Measurements from ENCODE around the gene ANKAR.
"Not testable (repeated sequence)": the region's sequence is repeated elsewhere in the genome, so short reads cannot be mapped to it uniquely, and the experiment has no call there.

The ANKAR gene, protein sequence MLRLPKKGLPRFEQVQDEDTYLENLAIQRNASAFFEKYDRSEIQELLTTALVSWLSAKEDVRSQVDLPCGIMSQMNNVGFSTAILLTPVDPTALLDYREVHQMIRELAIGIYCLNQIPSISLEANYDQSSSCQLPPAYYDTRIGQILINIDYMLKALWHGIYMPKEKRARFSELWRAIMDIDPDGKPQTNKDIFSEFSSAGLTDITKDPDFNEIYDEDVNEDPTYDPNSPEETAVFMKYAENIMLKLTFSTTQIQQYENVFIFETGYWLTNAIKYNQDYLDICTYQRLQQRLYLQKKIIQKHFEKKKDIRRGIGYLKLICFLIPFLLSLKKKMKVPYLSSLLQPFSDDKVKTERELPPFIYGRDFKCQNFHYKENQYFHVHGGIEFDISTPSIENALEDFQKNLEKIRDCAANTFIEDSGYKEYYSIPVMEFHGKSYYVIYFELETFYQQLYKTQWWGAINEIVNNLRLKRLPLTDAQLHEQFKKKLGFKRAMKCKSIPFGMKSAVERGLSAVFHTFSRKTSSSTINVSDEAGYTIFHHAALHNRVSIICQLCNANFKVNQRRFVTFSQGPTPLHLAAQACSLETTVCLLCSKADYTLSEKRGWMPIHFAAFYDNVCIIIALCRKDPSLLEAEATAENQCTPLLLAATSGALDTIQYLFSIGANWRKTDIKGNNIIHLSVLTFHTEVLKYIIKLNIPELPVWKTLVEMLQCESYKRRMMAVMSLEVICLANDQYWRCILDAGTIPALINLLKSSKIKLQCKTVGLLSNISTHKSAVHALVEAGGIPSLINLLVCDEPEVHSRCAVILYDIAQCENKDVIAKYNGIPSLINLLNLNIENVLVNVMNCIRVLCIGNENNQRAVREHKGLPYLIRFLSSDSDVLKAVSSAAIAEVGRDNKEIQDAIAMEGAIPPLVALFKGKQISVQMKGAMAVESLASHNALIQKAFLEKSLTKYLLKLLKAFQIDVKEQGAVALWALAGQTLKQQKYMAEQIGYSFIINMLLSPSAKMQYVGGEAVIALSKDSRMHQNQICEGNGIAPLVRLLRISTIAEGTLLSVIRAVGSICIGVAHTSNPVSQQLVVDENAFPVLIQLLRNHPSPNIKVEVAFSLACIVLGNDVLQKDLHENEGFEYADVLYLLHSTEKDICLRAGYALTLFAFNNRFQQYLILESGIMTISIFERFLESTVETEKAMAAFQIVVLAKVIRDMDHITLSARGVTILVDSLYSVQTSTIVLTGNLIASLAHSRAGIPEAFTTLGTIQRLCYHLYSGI (N-terminal part only)

DNA sequence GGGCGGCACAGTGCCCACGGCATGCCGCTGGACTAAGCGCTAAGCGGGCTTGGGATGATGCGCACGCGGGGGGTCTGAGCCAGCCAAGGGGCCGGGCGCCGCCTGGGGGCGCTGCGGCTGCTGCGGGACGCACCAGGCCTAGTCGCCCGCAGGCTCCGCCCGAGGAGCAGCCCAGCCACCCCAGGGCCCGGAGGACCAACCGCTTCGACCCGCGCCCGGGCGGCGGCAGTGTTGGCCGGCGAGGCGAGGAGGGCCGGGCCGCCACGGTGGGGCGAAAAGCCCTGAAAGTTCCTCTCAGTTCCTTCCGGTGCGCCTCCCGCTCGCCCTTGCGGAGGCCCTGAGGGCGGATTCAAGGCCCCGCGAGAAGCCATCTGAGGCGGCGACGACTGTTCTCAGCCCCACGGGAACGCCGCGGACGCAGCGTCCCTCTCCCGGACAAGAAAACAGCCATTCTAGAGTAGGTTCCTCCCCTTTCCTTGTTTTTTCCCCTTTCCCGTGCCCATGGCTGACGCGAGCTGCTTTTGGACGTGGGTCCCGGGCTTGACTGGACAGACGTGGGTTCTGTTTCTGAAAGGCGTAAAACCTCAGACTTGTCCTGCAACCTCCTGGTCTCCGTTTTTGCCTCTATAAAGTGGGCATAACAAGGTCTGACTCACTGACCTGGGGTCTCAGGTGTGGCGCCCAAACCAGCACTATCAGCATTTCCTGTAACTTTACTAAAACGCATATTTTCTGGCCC is at the start of gene ANKAR:
Gene ANKAR, plus strand, starts transcription at position 297 of the 739 bp plus-strand sequence. CDS start 1,821 bp downstream, outside the sequence.
- DNase-seq: peak; percentile 18

DNA sequence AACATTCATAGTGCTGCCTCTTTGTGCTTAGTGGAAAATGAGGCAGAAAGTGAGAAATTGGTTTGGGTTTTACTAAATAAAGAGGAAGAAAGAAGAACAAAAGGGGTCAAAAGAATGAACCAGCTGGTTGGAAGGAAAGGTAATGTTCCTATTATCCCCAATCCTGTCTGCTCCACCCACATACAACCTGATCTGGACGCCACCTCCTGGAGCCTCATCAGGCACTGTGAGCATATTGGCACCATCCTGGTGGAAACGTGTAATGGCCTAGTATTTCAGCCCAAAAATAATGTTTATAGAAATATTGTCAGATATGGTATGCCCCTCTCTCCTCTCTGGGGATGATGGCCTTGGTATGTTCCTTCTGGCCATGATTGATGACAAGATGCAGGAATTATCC is 48.8 kb upstream of the ANKAR start:
- no peak for DNase-seq

GRCh38 chr2:189627789-189628188 is 46.7 kb upstream of the ANKAR start:
- no peak for DNase-seq

DNA sequence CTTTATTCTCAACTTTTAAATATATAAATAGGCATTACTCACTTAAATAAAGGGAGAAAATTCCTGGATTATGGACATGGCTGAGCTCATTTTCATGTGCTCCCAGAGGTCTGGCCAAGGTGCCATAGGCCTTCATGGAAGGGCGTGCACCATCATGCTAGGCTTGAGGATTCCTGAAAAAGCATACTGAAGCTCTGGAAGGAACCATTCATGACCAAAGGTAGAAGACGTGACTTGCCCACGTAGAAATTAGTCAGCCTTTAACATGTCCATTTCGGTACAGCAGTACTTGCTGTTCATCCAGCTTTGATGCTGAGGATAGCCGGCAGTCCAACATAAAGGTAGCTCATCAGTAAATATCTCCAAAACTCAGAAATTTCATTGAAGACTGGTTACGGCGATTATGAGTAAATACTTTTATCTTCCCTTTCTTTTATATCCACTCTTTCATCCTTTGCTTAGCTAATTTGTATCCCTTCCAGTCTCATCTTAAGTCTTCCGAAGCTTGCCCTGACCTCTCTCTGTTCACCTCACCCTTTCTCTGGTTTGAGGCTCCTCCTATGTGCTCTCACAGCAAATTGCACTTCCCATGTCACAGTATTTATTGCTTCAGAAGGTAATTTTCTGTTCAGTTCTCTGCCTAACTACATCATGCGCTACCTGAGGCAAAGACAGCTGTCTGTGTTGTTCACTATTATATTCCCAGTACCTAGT is 45.5 kb upstream of the ANKAR start:
- DNase-seq: no peak

DNA sequence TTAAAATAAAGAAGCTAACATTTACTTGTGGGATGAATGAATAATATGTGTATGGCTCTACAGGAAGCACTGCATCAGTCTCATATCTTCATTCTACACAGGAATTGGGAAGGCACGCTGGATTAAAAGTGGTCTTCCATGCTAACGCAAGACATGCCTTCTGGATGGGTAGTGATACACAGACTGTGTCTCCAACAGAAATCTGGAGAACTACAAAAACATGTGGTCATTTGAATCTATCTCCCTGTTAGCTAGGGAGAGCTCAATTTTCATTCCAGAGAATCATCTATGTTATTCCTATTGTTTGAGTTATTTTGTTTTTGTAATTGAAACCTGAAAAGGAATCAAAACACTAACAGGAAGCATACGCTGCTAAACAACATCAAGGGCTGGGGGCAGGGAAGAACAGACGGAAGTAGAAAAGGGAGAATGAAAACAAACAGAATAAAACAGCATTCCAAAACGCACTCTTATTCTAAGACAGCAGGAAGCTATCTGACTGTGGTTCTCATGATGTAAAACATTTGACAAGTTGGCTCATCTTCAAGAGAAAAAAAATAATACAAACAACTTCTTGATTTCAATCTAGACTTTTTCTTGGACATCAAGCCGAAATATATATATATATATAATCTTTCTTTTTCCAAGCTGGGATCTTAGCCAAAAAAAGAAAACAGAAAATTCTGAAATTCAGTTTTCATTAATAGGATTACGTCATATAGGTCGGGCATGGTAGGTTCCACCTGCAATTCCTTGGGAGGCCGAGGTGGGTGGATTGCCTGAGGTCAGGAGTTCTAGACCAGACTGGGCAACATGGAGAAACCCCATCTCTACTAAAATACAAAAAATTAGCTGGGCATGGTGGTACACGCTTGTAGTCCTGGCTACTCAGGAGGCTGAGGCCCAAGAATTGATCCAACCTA is 44.7 kb upstream of the ANKAR start:
- DNase-seq: no peak

DNA sequence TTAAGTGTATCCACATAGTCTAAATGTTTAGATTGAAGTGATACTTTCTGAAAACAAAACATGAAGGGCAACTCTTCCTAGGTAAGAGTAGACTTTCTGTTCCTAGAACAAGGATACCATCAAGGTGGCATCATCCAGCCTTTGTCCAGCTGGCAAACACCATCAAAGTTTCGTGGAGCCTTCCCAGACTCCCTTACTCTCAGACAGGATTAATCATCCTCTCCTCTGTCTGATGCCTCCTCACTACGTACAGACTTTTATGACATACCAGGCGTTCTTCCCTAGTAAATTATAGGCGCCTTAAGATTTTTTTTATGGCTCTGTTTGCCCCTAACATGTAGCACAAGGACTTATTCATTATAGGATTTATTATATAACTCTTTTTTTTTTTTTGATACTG is 42.6 kb upstream of the ANKAR start:
- no peak for DNase-seq

GRCh38 chr2:189633392-189633811 is 41.1 kb upstream of the ANKAR start:
- no peak for DNase-seq

GRCh38 chr2:189635353-189635752 is 39.1 kb upstream of the ANKAR start:
- no peak for DNase-seq

DNA sequence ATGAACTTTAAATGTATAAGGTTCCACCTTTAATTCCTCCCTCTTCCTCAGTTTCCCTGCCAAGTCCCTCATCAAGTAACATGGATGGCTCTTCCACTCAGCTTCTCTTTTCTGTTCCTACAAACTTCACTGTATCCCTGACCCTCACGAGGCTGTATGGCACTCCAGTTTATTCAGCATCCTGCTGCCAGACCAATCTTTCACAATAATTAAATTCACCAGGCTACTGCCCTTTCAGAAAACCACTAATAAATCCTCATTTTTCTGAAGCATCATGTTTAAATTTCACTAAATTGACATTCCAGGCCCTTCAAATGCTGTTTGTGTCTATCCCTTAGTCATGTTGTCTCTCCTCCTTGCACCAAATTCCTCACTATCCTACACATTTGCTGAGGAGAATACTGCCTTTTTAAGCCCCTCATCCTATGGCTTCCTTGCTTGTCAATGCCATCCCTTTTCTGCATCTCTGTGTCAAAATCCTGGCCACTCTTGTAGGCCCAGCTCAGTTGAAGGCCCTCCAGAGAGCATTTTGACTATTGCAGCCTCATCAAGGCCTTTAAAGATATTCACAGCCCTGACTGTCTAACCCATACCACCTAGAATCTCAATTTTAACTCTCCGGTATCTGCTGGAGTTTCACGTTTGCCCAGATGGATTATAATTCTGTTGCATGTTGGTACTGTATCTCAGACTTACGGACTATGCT is 36.0 kb upstream of the ANKAR start:
- DNase-seq: no peak

GRCh38 chr2:189639007-189639609 is 35.4 kb upstream of the ANKAR start:
- DNase-seq: no peak

DNA sequence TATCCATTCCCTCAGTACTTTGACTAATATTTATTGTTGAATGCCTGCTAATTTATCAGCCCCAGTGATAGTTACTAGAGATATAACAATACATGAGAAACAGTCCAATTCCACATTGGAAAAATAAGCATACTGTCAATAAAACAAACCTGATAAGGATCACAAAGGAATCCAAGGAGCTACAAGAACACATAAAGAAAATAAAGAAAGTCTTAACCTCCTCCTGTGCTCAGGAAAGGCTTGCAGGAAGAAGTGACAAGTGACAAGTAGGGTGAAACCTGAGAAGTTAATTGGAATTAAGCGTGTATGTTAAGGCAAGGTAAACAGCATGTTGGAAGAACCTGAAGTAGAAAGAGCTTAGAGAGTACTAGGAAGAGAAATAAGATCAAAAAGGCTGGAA is 33.5 kb upstream of the ANKAR start:
- DNase-seq: no peak

DNA sequence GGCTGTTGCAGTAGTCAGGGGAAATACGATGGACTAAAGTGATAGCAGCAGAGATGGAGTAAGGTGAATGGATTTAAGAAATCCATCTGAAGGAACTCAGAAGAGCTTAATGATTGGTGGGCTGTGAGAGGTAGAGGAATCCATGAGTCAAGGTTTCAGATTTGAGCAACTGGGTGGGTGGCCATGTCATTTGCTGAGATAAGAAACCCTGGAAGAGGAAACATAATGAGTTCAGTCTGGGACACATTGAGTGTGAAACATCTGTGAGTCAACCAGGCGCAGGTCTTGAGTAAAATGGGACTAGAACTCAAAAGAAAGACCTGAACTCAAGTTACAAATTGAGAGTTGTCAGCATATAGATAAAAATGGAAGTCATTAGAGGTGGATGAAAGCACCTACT is 32.9 kb upstream of the ANKAR start:
- no peak for DNase-seq

DNA sequence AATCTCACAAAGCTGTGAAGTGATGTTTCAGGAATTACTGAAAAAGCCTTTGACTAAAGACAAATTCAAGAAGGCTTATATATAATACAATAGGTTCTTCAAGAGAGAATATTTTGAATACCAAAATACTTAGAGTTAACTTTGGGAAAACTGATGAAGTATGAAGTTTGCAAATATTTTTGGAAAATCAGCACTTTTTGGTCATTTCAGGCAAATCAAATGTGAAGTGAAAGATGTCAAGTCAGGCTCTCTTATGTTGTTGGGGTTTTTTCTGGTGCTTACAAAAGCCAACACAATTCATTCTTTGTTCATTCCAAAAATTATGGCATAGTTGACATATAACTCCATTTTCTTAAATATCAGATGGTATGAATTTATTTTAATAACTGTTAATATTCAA is 27.9 kb upstream of the ANKAR start:
- DNase-seq: no peak

GRCh38 chr2:189648846-189649509 is 25.5 kb upstream of the ANKAR start:
- DNase-seq: no peak

DNA sequence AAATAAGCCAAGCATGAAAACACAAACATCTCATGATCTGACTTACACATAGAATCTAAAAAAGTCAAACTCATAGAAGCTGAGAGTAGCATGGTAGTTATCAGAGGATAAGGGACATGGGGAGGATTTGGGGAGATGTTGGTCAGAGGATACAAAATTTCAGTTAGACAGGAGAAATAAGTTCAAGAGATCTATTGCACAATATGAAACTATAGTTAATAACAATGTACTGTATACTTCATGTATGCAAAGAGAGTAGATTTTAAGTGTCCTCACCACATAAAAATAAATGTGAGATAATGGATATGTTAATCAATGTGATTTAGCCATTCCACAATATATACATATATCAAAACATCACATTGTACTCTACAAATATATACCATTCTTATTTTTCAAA is 23.2 kb upstream of the ANKAR start:
- no peak for DNase-seq

GRCh38 chr2:189653464-189653863 is 21.0 kb upstream of the ANKAR start:
- not testable (repeated sequence) for DNase-seq

- DNase-seq: no peak
These were observed 19.8 kb upstream of the ANKAR start for GRCh38 chr2:189654641-189655040.

DNA sequence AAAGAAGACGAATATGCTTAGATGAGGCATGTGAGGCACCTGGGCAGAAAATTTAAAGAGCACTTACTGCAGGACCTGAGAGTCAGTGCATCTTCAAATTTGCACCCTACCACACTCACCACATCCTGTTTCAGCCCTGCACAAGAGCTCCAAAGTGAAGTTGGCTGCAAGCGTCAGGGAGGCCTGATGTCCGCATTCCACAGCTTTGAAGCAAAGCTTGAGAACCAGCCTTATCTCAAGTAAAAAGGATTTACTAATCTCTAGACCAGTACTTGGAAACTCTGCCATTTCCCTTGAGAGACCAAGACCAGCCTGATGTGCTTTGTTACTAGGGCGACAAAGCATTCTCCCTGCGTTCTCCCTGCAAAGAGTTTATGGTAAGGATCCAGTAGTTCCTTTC is 16.6 kb upstream of the ANKAR start:
- DNase-seq: no peak
